Chondrocyte (in vitro differentiated cells): ENCODE data around the gene SPATA2. TPM values are rescaled to one million over a fixed set of nuclear protein-coding genes. Genes with fewer than 3 reads are reported as not detected.
A peak's percentile ranks its signal among the peaks of the same experiment; 100 is the strongest.

Experiments used
- DNase-seq: peaks from one replicate; pipeline ENCODE4 v3.0.0; 2021; ENCODE audit warnings: mixed read lengths, low spot score
- H3K27ac Mint-ChIP-seq: one replicate; pipeline ENCODE4 v1.8.0; 2021; ENCODE audit warnings: mild to moderate bottlenecking, moderate library complexity, mixed read lengths; ENCODE audit not compliant: unreplicated experiment
- H3K27me3 Mint-ChIP-seq: 2 replicates; pipeline ENCODE4 v1.8.0; 2021; ENCODE audit warnings: low read depth, mixed read lengths
- H3K36me3 Mint-ChIP-seq: 2 replicates; pipeline ENCODE4 v1.8.0; 2021; ENCODE audit warnings: low read depth, mixed read lengths
- H3K4me1 Mint-ChIP-seq: 2 replicates; pipeline ENCODE4 v1.8.0; 2021; ENCODE audit warnings: low read depth, mild to moderate bottlenecking, mixed read lengths
- H3K4me3 Mint-ChIP-seq: one replicate; pipeline ENCODE4 v1.8.0; 2021; ENCODE audit warnings: mild to moderate bottlenecking, moderate library complexity, mixed read lengths; ENCODE audit not compliant: unreplicated experiment
- H3K9me3 Mint-ChIP-seq: 2 replicates; pipeline ENCODE4 v1.8.0; 2021; ENCODE audit warnings: low read depth, mixed read lengths
- total RNA-seq: library from RNA; stranded (reverse); gene quantifications from 3 replicates; pipeline ENCODE4 v1.2.1, GENCODE V29; 2021
- TF ChIP-seq, protein P1 (sequence below): fragments of 200-600 bp; sonication (generic); IDR thresholded peaks from 2 replicates; pipeline ENCODE4 v1.5.0; 2021; ENCODE audit warnings: antibody characterized with exemption, mild to moderate bottlenecking, moderate library complexity

Gene SPATA2
- total RNA-seq, 1 donor from 2014 or later, result 5.6 TPM

DNA sequence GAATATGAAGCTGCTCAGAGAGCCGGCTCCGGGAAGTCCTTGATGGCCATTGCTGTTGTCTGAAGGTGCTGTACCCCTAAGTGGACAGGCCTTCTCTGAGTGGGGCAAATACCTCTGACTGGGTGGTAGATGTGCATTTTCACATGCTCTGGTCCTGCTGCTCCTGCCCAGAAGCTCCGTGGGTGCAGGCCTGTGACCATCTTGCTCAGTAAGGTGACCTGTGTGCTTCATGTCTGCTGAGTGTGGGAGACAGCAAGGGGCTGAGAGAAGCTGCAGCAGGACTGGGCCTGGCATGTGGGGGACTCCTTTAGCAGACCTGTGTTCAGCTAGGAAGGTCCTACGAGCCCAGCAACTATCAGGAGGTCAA is 5.0 kb downstream of the SPATA2 start:
- TF ChIP-seq, protein P1, sequence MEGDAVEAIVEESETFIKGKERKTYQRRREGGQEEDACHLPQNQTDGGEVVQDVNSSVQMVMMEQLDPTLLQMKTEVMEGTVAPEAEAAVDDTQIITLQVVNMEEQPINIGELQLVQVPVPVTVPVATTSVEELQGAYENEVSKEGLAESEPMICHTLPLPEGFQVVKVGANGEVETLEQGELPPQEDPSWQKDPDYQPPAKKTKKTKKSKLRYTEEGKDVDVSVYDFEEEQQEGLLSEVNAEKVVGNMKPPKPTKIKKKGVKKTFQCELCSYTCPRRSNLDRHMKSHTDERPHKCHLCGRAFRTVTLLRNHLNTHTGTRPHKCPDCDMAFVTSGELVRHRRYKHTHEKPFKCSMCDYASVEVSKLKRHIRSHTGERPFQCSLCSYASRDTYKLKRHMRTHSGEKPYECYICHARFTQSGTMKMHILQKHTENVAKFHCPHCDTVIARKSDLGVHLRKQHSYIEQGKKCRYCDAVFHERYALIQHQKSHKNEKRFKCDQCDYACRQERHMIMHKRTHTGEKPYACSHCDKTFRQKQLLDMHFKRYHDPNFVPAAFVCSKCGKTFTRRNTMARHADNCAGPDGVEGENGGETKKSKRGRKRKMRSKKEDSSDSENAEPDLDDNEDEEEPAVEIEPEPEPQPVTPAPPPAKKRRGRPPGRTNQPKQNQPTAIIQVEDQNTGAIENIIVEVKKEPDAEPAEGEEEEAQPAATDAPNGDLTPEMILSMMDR, result no peak
- peaks cover 9% of the 10 kb centered on the region for H3K36me3 Mint-ChIP-seq
- H3K9me3 Mint-ChIP-seq, result no peaks in the 10 kb centered on the region
- peaks cover 27% of the 10 kb centered on the region for H3K4me1 Mint-ChIP-seq
- H3K4me3 Mint-ChIP-seq, result no peak overlapping the region
- no peak overlapping the region for H3K27ac Mint-ChIP-seq
- no peak for DNase-seq
- no peaks in the 10 kb centered on the region for H3K27me3 Mint-ChIP-seq

DNA sequence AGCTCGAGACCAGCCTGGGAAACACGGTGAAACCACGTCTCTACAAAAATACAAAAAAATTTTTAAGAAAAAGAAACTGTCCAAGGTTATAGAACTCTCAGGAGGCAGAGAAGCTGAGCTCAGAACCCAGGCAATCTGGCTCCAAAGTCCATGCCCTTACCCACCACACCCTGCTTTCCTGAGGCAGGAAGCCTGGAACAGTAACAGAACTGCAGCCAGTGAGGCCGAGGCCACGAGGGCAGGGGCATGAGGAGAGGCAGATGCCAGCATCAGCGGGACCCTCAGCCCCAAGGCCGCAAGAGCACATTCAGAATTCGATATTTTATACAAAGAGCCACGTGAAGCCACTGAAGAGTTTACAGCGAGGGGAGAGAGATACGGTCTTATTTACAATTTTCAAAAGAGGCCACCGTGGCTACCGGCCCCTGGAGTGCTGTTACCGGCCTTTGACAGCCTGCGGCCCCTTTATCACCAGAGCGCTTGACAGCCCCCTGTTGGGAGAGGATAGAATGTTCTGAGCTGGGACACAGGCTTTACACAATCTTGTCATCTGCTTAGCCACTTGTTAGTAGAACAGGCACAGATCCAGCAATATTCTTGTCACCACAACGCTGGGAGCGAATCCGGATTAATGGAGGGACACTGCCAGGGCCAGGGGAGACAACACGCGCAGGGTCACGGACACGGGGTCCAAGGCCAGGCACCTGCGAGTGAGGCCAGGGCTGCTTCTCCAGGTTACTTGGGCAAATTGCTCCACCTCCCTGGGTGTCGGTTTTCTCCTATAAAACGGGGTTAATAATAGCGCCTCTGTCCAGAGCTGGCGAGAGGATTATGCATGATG is 5.6 kb downstream of the SPATA2 start:
- H3K27me3 Mint-ChIP-seq, result no peaks in the 10 kb centered on the region
- H3K36me3 Mint-ChIP-seq, result peaks cover 13% of the 10 kb centered on the region
- no peak overlapping the region for H3K4me3 Mint-ChIP-seq
- no peaks in the 10 kb centered on the region for H3K9me3 Mint-ChIP-seq
- TF ChIP-seq, protein P1, result peak; percentile 60
- peaks cover 26% of the 10 kb centered on the region for H3K4me1 Mint-ChIP-seq
- peak; percentile 80 for DNase-seq
- H3K27ac Mint-ChIP-seq, result no peak overlapping the region

DNA sequence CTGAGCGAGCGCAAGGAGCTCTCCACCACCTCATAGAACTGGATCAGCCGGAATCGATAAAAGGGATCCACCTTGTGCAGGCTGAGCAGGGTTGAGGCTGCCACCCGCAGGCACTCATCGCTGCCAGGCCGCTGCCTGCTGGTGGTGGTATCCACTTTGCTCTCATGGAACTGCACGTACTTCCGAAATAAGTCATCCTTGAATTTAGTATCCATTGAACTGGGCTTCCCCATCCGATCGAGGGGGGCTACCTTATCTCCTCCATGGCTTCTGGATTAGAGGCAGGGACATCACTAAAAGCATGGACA is 7.1 kb downstream of the SPATA2 start:
- no peak overlapping the region for H3K27ac Mint-ChIP-seq
- H3K36me3 Mint-ChIP-seq, result peaks cover 17% of the 10 kb centered on the region
- no peak for DNase-seq
- H3K9me3 Mint-ChIP-seq, result no peaks in the 10 kb centered on the region
- H3K27me3 Mint-ChIP-seq, result no peaks in the 10 kb centered on the region
- no peak overlapping the region for H3K4me3 Mint-ChIP-seq
- TF ChIP-seq, protein P1, result no peak
- H3K4me1 Mint-ChIP-seq, result peaks cover 11% of the 10 kb centered on the region

DNA sequence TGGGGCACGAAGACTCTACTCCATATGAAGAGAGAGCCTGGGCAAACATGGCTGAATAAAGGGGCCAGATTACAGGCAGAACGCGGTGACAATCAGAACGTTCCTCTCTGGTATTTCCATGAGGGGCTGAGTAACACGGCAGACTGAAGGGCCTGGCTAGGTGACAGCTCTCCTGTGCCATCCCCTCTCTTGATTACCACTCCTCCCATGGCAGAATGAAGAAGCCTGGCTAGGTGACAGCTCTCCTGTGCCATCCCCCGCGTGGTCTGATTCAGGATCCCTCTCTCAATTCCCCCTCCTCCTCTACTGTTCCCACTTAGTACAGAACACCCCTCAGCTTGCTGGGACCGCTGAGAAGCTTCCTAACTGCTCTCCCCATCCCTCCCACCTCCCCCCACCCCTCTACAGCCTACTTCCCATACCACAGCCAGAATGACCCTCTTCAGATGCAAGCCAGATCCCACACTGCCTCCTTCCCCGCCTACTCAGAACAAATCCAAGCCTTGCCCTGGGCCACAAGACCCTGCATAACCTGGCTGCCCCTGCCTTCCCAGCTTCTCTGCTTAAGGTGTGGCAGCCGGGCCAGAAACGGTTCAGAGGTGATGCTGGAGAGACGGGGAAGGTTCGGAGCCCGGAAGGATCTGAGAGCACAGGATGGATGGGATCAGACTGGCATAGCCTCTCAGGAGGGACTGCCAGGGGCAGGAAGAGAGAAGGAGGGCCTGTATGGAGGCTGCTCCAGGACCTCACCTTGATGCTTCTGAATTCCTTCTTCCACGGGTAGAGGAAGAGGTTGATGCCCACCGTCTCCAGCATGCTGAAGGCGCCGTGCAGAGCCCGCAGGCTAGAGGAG is 7.7 kb downstream of the SPATA2 start:
- peak; percentile 76 for DNase-seq
- peaks cover 17% of the 10 kb centered on the region for H3K36me3 Mint-ChIP-seq
- peaks cover 5% of the 10 kb centered on the region for H3K4me1 Mint-ChIP-seq
- TF ChIP-seq, protein P1, result no peak
- H3K9me3 Mint-ChIP-seq, result no peaks in the 10 kb centered on the region
- H3K27me3 Mint-ChIP-seq, result no peaks in the 10 kb centered on the region
- no peak overlapping the region for H3K4me3 Mint-ChIP-seq
- H3K27ac Mint-ChIP-seq, result peak overlapping the region; percentile 30

DNA sequence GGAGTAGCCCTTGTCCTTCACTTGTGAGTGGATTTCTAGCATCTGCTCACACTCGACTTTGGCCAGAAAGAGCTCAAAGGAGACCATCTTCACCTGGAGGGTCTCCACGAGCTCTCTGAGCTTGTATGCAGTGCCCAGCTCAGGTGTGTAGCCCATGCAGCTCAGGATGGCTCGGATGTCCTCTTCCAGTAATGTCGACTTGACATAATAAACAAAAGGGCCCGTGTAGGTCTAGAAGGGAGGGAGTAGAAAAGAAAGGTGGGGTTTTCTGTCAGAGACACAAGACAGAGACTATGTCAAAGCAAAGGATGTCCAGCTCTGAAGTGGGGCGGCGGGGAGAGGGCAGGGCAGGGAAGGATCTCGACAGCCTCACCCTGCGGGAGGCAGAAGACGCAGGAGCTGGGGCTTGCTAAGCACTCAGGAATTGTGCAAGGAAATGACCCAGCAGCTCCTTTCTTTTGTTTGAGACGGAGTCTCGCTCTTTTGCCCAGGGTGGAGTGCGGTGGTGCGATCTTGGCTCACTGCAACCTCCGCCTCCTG is 8.6 kb downstream of the SPATA2 start:
- Mint-ChIP-seq H3K4me1 (peaks cover 3% of the 10 kb centered on the region), H3K4me3 (no peak overlapping the region), H3K9me3 (no peaks in the 10 kb centered on the region), H3K27ac (peak overlapping the region; percentile 49), H3K27me3 (no peaks in the 10 kb centered on the region), H3K36me3 (peaks cover 17% of the 10 kb centered on the region)
- DNase-seq, result peak; percentile 42
- TF ChIP-seq, protein P1, result no peak
